GM19328 (cell line): ENCODE data around the gene BOD1L1.
A peak's percentile ranks its signal among the peaks of the same experiment; 100 is the strongest.

Experiments
- ATAC-seq: cut with Tn5 transposase; IDR thresholded peaks from one replicate; pipeline ENCODE4 v1.9.1; 2021; ENCODE audit warnings: mild to moderate bottlenecking, moderate library complexity; ENCODE audit not compliant: unreplicated experiment

The BOD1L1 gene

GRCh38 chr4:13626492-13627177, 890 bp downstream of the BOD1L1 start:
- ATAC-seq: no peak

GRCh38 chr4:13618212-13618806, 9.2 kb downstream of the BOD1L1 start:
- no peak for ATAC-seq

- ATAC-seq: no peak
Observed at GRCh38 chr4:13617801-13618200, 9.7 kb downstream of the BOD1L1 start.

DNA sequence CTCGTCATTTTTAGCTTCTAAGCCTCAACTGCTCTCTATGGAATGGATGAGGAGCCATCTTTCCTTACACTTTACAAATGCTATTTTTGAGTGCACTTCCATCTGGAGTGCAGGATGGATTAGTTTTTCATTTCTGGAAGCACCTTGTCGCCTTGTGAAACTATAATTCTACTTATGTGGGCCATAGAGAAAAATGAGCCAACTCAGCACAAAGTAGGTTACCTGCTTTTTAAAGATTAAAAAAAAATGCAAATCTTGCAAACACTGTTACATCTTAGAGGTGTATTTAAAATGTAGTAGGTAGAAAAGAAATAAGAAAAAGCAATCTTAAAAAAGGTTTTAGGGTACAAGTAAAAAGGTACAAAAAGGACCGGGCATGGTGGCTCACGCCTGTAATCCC, 10.9 kb downstream of the BOD1L1 start:
- no peak for ATAC-seq

DNA sequence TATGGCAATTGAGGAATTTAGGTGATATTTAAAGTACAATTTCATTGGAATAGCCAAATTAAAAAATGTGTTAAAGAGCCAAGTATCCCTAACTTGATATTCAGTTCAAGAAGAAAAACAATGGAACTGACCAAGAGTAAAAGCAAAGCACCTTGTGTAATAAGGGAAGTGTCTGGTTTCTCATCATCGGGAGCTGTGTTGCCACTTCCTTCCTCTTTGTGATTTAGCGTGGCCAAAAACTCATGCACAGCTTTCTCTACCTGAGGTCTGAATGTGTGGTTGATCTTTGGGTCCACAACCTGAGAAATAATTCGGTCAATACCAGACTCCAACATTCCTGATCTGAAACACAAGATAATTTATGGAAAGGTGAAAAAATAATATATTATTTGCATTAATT, 12.4 kb downstream of the BOD1L1 start:
- peak; percentile 49 for ATAC-seq

- ATAC-seq: no peak
Observed at GRCh38 chr4:13612569-13612968, 15.0 kb downstream of the BOD1L1 start.

DNA sequence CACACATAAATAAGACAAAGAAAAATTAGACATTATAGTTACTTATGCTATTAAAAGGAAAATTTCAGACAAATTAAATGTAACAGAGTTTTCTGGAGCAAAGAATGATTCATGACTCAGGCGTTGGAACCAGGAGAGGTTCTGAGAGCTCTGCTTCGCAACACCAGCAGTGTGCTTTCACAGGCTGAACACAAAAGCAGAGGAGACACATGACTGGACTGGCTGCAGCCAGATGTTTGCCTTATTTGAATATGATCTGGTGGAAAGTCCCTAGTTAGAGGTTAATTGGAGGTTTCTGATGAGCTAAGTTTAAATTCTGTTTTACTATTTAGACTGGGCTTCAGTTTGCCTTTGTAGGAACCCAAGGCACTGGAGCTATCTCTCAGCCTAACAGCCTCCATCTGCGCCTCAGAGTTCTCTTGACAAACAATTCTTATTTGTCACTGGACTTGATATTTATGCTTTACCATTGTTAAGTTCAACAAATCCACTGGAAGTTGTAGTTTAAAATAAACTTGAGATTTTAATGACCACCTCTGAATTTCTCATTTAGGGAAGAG, 16.2 kb downstream of the BOD1L1 start:
- peak; percentile 94 for ATAC-seq

GRCh38 chr4:13605330-13605729, 22.2 kb downstream of the BOD1L1 start:
- no peak for ATAC-seq

DNA sequence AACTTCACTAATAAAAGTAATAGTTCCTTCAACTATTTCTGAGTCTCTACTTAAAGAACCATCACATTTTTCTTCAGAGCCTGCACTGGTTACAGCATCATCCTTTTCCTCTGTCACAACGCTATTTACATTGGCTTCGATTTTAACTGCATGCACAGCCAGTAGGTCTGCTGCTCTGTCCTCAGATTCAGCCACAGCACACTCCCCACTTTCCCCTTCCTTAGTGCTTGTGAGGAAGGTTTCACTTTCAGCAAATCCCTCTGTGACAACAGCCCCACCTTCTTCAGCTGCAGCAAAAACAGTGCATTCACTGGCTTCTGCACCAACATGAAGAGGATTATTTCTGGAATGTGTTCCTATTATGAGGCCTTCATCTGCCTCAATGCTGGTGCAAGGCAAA, 25.7 kb downstream of the BOD1L1 start:
- ATAC-seq: peak; percentile 25

GRCh38 chr4:13601048-13601447, 26.5 kb downstream of the BOD1L1 start:
- peak; percentile 67 for ATAC-seq

DNA sequence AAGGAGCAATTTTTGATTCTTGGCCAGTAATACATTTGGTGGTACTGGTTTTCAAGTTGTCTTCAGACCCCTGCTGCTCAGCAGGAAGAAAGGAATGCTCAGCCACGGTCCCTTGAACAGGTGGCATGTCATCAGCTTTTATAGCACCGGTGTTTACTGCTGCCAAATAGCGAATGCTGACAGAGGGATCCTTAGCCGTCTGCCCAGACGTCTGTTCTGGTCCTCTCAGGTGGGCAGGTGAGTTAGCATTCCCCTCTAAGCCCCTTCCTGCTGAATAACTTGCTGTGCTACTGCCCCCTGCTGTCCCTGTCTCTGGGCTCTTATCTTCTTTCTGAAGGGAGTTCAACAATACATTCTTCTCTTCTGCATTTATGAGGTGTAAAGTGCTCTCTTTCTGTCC, 28.4 kb downstream of the BOD1L1 start:
- ATAC-seq: no peak

DNA sequence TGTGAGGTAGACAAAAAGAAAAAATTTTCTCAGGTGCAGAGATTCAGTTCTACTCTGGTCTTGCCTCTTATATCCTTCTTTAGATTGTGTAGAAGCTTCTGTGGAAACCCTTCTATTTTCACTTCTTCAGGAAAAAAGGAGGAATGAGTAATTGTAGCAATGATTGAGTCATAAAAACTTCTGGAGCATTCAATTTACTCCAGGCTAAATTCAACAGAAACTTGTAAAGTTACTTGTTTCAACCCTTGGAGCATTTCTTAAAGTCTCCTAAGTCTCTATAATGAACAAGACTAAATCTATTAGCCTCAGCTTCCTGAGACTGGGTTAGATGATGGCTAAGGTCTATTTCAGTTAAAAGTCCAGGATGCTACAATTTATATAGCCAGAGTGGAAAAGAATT, 29.9 kb downstream of the BOD1L1 start:
- no peak for ATAC-seq

DNA sequence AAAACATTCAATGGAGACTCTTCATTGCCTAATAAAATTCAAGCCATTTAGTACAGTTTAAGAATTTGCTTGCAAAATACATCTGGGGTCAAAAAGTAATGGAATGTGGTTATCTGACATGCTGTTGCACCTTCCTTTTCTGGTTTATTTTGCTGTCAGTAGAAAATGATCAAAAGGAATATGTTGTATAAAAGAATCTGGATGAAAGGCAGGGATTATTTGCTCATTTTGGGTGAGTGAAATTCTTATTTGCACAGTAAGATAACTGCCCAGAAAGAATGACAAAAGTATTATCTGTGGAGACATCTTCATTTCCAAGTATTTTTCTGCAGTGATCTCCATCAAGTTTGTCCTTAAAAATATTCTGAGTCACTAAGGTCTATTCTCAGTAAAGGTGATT, 30.4 kb downstream of the BOD1L1 start:
- no peak for ATAC-seq

DNA sequence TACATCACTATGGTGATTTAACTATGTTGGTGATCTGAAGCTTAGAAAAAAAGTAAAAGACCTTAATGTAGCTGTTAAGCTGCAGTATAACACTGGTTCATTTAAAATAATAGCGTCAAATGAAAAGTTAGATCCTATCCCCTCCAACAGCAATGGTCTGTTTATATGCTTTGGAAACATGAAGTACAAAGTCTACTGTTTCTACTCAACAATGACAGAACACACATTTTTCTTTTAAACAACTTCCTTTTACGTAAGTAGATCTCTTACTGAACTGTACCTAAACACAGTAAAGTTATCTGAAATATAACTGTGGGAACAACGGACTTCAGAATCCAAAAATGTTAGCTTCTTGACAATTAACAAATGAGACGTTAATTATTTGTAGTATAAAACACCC, 35.3 kb downstream of the BOD1L1 start:
- ATAC-seq: no peak

DNA sequence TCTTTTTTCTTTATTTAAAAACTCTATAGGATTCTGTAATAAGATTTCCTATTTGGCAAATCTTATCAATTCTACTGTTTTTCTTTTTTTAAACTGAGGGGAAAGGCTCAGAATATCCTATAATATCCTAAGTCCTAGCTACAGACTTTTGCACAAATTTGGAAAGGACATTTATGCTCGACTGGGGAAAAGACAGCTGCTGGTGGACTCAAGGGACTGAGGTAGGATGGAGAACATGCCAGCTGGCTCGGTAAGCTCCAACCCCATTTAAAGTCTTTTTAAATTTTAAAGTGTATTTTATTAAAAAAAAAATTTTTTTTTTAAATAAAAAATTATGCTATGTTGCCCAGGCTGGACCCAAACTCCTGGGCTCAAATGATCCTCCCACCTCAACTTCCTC, 36.8 kb downstream of the BOD1L1 start:
- ATAC-seq: no peak

DNA sequence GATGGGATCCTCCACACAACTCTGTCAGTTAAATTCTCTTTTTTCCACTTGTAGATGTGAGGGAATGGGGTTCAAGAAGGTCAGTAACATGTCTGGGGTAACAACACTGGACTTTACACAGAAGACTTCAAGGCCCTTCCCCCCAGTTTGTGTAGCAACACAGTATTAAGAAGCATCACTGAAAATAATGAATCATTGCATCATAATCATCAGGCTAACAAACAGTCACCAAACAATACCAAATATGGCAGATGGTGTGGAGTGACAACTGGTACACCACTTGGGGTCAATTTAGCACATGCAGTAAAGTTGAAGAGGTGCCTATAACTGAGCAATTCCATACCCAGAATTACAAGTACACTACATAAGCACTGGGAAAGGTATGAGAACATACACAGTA, 38.6 kb downstream of the BOD1L1 start:
- ATAC-seq: no peak

- ATAC-seq: no peak
Observed at GRCh38 chr4:13584481-13584880, 43.0 kb downstream of the BOD1L1 start.

- no peak for ATAC-seq
Observed at GRCh38 chr4:13580036-13580435, 47.5 kb downstream of the BOD1L1 start.

DNA sequence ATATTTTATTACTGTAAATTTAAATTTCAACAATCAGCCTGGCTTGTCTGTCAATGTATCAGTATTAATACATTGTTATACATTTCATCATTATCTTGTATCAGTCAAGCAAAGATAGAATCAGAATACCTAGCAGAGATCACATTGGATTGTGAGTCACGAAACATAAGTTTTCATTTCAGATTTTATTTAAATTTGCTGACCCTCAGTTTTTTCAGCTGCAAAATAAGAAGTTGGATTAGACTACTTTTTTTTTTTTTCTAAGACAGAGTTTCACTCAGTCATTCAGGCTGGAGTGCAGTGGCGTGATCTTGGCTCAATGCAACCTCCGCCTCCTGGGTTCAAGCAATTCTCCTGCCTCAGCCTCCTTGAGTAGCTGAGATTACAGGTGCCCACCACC, 49.9 kb downstream of the BOD1L1 start:
- ATAC-seq: no peak

DNA sequence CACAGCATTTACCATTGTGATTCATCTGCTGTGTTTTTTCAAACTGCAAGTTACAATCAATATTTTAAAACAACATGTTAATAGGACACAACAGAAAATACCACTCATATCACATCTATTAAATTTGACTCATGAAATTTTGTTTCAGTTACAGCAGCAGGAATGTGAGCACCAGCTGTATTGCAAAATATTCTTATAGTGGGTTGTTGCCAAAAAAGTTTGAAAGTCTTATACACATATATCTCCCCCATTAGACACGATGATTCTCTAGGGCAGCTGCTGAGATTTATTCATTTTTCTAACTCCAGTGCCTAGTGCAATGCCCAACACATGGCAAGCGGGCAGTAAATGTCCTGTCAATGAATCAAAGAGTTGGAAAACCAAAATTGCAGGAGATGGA, 56.6 kb downstream of the BOD1L1 start:
- no peak for ATAC-seq

DNA sequence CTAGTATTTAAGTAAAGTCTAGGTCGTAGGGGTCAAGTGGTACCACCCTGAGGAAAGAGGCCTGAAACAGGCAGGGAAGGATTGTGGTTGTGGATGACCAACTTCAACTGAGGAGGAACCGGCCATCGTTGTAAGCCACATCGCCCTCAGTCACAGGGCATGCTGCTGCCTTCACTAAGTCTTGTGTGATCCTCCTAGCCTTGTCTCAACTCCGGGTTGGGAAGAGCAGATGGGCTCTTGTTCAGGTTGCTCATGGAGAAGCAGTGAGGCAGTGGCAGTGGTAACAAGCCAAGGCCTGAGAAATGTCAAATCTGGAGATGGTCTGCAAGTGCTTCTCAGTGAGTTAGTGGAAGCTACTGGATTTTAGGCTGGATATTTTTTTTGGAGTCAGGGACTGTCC, 60.4 kb downstream of the BOD1L1 start:
- ATAC-seq: no peak

- ATAC-seq: no peak
Observed at GRCh38 chr4:13562876-13563275, 64.6 kb downstream of the BOD1L1 start.

DNA sequence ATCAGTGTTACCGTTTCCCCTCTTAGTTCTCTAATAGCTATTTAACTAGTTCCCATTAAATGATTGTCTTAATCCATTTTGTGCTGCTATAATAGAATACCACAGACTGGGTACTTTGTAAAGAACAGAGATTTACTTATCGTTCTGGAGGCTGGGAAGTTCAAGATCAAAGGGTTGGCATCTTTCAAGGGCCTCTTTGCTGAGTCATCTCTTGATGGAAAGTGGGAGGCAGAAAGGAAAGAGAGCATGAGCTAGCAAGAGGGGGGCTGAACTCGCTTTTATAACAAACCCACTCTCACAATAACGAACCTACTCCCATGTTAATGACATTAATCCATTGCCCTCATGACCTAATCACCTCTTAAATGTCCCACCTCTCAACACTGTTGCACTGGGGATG, 65.9 kb downstream of the BOD1L1 start:
- no peak for ATAC-seq
